Testis (tissue), 3 donors: ENCODE data around the gene GCC2. TPM values are rescaled to one million over a fixed set of nuclear protein-coding genes. Genes with fewer than 3 reads are reported as not detected.

ENCODE experiments used
- DNase-seq: peaks from one replicate; pipeline ENCODE4 v3.0.0-alpha.2; 2019
- H3K27ac ChIP-seq, 2 donors: fragments of 200-600 bp; sonication (generic); one replicate each; pipeline ENCODE4 v1.5.1; 2019
- H3K27me3 ChIP-seq: fragments of 200-600 bp; sonication (generic); one replicate; pipeline ENCODE4 v1.5.1; 2019
- H3K36me3 ChIP-seq: fragments of 200-600 bp; sonication (generic); one replicate; pipeline ENCODE4 v1.5.1; 2017; ENCODE audit warnings: low read depth; ENCODE audit errors: missing control alignments
- H3K4me1 ChIP-seq: fragments of 200-600 bp; sonication (generic); one replicate; pipeline ENCODE4 v1.5.1; 2019
- H3K4me3 ChIP-seq, 2 donors: fragments of 200-600 bp; sonication (generic); one replicate each; pipeline ENCODE4 v1.5.1; 2017 to 2019
- H3K9me3 ChIP-seq: fragments of 200-600 bp; sonication (generic); one replicate; pipeline ENCODE4 v1.5.1; 2017
- POLR2A ChIP-seq: fragments of 450-650 bp; IDR thresholded peaks from one replicate; pipeline ENCODE4 v1.6.1; 2017; ENCODE audit warnings: antibody characterized with exemption, mild to moderate bottlenecking, moderate library complexity
- WGBS, 2 donors: methylation state at CpG; one replicate each; pipeline ENCODE4 v1.1.5; 2018; 5-methylcytosine and 5-hydroxymethylcytosine counted together
- intact Hi-C: fragments of 100-400 bp; cut with DNase I; formaldehyde crosslinking; loops from one replicate; pipeline ENCODE4 v1.15.1; 2023; ENCODE audit warnings: low total_unique reads
- polyA plus RNA-seq: library from polyadenylated mRNA; stranded (reverse); fragments of 350-450 nt; fragmentation: Illumina TruSeq; extraction: RNeasy Lipid Tissue Mini Kit (QIAGEN cat#74804); gene quantifications from one replicate; pipeline ENCODE4 v1.2.3, GENCODE V29; 2014; ENCODE audit warnings: low read depth, low replicate concordance; ENCODE audit not compliant: insufficient read depth
- total RNA-seq, 2 donors: library from RNA; depleted of rRNA; stranded (reverse); fragments of >200 nt; gene quantifications; one replicate each; pipeline ENCODE4 v1.2.3, GENCODE V29; 2016
- TF ChIP-seq, protein P1 (sequence below), 3 experiments: fragments of 450-650 bp in 2 of 3; fragments of 200-600 bp in 1 of 3; sonication (generic) in 1 of 3; IDR thresholded peaks; one replicate each; pipeline ENCODE4 v1.5.1; 2016 to 2019; ENCODE audit warnings: antibody characterized with exemption in 3 of 3, mild to moderate bottlenecking in 2 of 3, moderate library complexity in 1 of 3

Gene GCC2
- total and polyA plus RNA-seq, 3 donors from 2014 or later, result 5.8 to 59.6 (median 42.2) TPM

- Histone ChIP-seq H3K4me3 (no peak overlapping the region), H3K36me3 (no peaks in the 10 kb centered on the region), H3K27ac (no peak overlapping the region), H3K9me3 (no peaks in the 10 kb centered on the region), H3K4me1 (no peaks in the 10 kb centered on the region), H3K27me3 (no peaks in the 10 kb centered on the region)
- TF ChIP-seq, protein P1, sequence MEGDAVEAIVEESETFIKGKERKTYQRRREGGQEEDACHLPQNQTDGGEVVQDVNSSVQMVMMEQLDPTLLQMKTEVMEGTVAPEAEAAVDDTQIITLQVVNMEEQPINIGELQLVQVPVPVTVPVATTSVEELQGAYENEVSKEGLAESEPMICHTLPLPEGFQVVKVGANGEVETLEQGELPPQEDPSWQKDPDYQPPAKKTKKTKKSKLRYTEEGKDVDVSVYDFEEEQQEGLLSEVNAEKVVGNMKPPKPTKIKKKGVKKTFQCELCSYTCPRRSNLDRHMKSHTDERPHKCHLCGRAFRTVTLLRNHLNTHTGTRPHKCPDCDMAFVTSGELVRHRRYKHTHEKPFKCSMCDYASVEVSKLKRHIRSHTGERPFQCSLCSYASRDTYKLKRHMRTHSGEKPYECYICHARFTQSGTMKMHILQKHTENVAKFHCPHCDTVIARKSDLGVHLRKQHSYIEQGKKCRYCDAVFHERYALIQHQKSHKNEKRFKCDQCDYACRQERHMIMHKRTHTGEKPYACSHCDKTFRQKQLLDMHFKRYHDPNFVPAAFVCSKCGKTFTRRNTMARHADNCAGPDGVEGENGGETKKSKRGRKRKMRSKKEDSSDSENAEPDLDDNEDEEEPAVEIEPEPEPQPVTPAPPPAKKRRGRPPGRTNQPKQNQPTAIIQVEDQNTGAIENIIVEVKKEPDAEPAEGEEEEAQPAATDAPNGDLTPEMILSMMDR (IDR thresholded peaks at IDR 0.05), result no peak
- no peak for TF ChIP-seq POLR2A
- intact Hi-C loops, result no loop called here
- DNase-seq, result no peak
- 86 to 90% methylated on average over 2 of the region's 2 CpGs for WGBS, 2 donors
Measured at GRCh38 chr2:108441712-108442111, 7.3 kb upstream of the GCC2 start.

DNA sequence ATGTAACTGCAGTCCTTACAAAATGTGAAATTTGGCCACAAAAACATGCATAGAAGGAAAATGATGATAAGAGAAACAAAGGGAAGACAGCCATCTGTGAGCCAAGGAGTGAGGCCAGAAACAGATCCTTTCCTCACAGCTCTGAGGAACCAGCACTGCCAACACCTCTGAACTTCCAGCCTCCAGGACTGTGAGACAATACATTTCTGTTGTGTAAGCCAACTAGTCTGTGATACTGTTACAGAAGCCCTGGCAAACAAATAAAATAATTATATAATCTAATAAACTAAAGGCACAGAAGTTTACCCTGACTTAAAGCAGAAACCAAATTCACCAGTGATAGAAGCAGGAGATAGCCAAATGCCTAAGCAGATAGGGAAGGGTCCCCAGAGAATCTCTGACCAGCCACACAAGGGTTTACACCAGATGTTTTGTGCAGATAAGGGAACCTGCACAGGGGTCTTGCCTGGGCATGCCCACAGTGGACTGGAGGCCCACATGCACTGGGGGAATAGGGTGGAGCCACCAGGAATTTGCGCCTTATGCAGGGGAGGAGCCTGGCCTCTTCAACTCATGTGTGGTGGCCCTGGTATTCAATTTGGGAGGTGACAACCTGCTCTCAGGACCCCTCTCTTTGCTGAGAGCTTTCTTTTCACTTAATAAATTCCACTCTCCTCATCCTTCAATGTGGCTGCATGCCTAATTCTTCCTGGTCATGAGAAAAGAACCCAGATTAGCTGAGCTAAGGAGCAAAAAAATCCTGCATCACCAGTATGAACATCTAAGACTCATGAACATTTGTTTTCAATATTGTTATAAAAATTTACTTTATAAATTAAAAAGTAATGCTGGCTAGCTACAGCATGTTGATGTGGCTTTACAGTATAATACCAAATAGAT is 3.8 kb upstream of the GCC2 start:
- no peak overlapping the region for H3K27ac ChIP-seq
- no peaks in the 10 kb centered on the region for H3K9me3 ChIP-seq
- DNase-seq, result no peak
- WGBS, 2 donors, result 82 to 92% methylated on average over 1 of the region's 1 CpG
- no peak overlapping the region for H3K4me3 ChIP-seq
- intact Hi-C loops, result no loop called here
- TF ChIP-seq, protein P1 (IDR thresholded peaks at IDR 0.05), result no peak
- TF ChIP-seq POLR2A, result no peak
- H3K4me1 ChIP-seq, result no peaks in the 10 kb centered on the region
- no peaks in the 10 kb centered on the region for H3K27me3 ChIP-seq
- H3K36me3 ChIP-seq, result no peaks in the 10 kb centered on the region

DNA sequence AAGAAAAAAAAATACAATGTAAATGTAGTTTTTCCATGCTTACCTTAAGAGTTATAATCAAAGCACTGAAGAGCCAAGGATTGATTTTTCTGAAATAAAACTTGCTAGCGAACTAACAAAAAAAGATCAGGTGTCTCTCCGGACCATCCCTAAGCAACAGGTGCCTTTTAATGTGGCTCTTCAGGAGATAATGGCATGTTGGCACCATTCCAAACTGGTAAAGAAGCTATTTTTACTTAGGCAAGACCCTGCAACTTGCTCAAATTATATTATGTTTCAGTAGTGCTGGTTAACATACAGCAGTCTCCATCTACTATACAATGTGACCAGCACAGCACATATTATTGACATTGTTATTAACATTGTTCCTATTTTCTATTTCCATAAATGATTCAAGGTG is 2.3 kb upstream of the GCC2 start:
- Histone ChIP-seq H3K36me3 (no peaks in the 10 kb centered on the region), H3K4me1 (no peaks in the 10 kb centered on the region), H3K4me3 (no peak overlapping the region), H3K9me3 (no peaks in the 10 kb centered on the region), H3K27ac (no peak overlapping the region), H3K27me3 (no peaks in the 10 kb centered on the region)
- no peak for TF ChIP-seq POLR2A
- TF ChIP-seq, protein P1 (IDR thresholded peaks at IDR 0.05), result no peak
- intact Hi-C loops, result no loop called here
- 88 to 93% methylated on average over 2 of the region's 2 CpGs for WGBS, 2 donors
- no peak for DNase-seq

DNA sequence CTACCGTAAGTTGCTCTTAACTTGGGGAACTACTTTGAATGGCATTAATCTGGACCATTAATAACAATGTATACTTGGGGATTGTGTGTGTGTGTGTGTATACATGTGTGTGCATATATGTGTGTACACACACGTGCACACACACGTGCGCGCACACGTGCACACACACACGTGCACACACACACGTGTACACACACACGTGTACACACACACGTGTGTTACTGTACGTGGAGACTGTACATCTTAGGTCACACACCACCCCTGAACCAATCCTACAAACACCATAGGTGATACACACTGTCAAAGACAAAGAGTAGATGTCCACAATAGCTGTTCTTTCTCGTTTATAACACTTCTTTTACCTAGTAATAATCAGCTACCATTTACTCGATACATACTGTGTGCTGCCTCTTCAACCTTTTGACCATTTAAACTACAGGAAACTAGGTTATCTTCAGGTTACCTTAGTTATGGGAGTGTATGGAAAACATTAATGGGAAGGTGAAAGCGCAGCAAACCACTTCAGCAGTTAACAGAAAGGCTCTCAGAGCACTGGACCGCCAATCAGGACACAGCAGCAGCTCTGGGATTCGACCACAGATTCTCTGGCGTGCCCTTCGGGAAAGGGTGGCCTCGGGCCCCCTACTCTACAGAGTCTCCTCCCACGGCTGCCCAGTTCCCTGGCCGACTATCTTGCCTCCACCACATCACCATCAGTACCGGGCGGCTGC is 894 bp upstream of the GCC2 start:
- Histone ChIP-seq H3K4me3 (peak overlapping the region; percentile 81 to 94), H3K27ac (peak overlapping the region; percentile 89), H3K4me1 (no peaks in the 10 kb centered on the region), H3K9me3 (no peaks in the 10 kb centered on the region), H3K27me3 (no peaks in the 10 kb centered on the region), H3K36me3 (no peaks in the 10 kb centered on the region)
- 33% methylated on average over 21 to 23 of the region's 23 CpGs for WGBS, 2 donors
- DNase-seq, result peak; percentile 26
- TF ChIP-seq POLR2A, result no peak
- TF ChIP-seq, protein P1 (IDR thresholded peaks at IDR 0.05), result no peak
- intact Hi-C loops, result no loop called here
